Liver (tissue), 9 donors: ENCODE results near the gene TXN. TPM values are rescaled to one million over a fixed set of nuclear protein-coding genes. Genes with fewer than 3 reads are reported as not detected.

Source experiments
- DNase-seq: peaks from one replicate; pipeline ENCODE4 v3.0.0-alpha.2; 2017; ENCODE audit warnings: low spot score
- H3K27ac ChIP-seq, 2 donors: one replicate each; pipeline ENCODE4 v1.7.0; 2013; ENCODE audit warnings: inconsistent platforms in 2 of 2, low read length in 2 of 2, control low read depth in 1 of 2, low read depth in 1 of 2, mild to moderate bottlenecking in 1 of 2
- H3K27me3 ChIP-seq, 4 donors: one replicate each; pipeline versions ENCODE4 v1.6.1 to v1.7.0; 2013; ENCODE audit warnings: low read length in 3 of 4, inconsistent platforms in 1 of 4, mild to moderate bottlenecking in 1 of 4, moderate library complexity in 1 of 4; ENCODE audit not compliant: control insufficient read depth in 4 of 4, insufficient read depth in 4 of 4
- H3K36me3 ChIP-seq, 4 donors: one replicate each; pipeline versions ENCODE4 v1.6.1 to v1.7.0; 2013; ENCODE audit warnings: low read length in 3 of 4, mild to moderate bottlenecking in 3 of 4, low read depth in 1 of 4, moderate library complexity in 1 of 4; ENCODE audit not compliant: control insufficient read depth in 4 of 4, insufficient read depth in 3 of 4
- H3K4me1 ChIP-seq, 4 donors: one replicate each; pipeline versions ENCODE4 v1.6.1 to v1.7.0; 2013; ENCODE audit warnings: low read length in 3 of 4, mild to moderate bottlenecking in 3 of 4, moderate library complexity in 1 of 4; ENCODE audit not compliant: control insufficient read depth in 4 of 4, insufficient read depth in 4 of 4
- H3K4me3 ChIP-seq, 3 donors: one replicate each; pipeline versions ENCODE4 v1.6.1 to v1.7.0; 2013; ENCODE audit warnings: low read length in 3 of 3, control low read depth in 1 of 3, low read depth in 1 of 3, mild to moderate bottlenecking in 1 of 3
- H3K9ac ChIP-seq, 2 donors: one replicate each; pipeline ENCODE4 v1.7.0; 2013; ENCODE audit warnings: low read length in 2 of 2, mild to moderate bottlenecking in 2 of 2, moderate library complexity in 2 of 2, control low read depth in 1 of 2, low read depth in 1 of 2
- H3K9me3 ChIP-seq, 4 donors: one replicate each; pipeline versions ENCODE4 v1.6.1 to v1.7.0; 2013; ENCODE audit warnings: low read length in 3 of 4; ENCODE audit not compliant: control insufficient read depth in 4 of 4
- EGR1 ChIP-seq, 2 donors: IDR thresholded peaks; 2 replicates each; pipeline ENCODE4 v1.6.1; 2016 to 2018; ENCODE audit warnings: antibody characterized with exemption in 2 of 2, low read depth in 2 of 2
- FOXA1 ChIP-seq: IDR thresholded peaks from 2 replicates; pipeline ENCODE4 v1.6.1; 2016; ENCODE audit warnings: antibody characterized with exemption
- FOXA2 ChIP-seq: IDR thresholded peaks from 2 replicates; pipeline ENCODE4 v1.6.1; 2016; ENCODE audit warnings: antibody characterized with exemption
- HNF4A ChIP-seq, 2 donors: conservative IDR thresholded peaks; 2 replicates each; pipeline ENCODE4 v1.6.1; 2016; ENCODE audit warnings: antibody characterized with exemption in 2 of 2, mild to moderate bottlenecking in 2 of 2
- HNF4G ChIP-seq: IDR thresholded peaks from 2 replicates; pipeline ENCODE4 v1.6.1; 2016; ENCODE audit warnings: antibody characterized with exemption
- JUND ChIP-seq, 2 donors: IDR thresholded peaks; 2 replicates each; pipeline ENCODE4 v1.6.1; 2016; ENCODE audit warnings: antibody characterized with exemption in 2 of 2
- NR2F2 ChIP-seq: IDR thresholded peaks from 2 replicates; pipeline ENCODE4 v1.6.1; 2016; ENCODE audit warnings: antibody characterized with exemption
- RAD21 ChIP-seq, 2 donors: IDR thresholded peaks; 2 replicates each; pipeline ENCODE4 v1.6.1; 2016; ENCODE audit warnings: antibody characterized with exemption in 2 of 2, mild to moderate bottlenecking in 2 of 2
- RXRA ChIP-seq, 2 donors: IDR thresholded peaks; 2 replicates each; pipeline ENCODE4 v1.6.1; 2017 to 2018; ENCODE audit warnings: antibody characterized with exemption in 2 of 2, mild to moderate bottlenecking in 1 of 2
- SP1 ChIP-seq: IDR thresholded peaks from 2 replicates; pipeline ENCODE4 v1.6.1; 2018; ENCODE audit warnings: antibody characterized with exemption, mild to moderate bottlenecking
- TAF1 ChIP-seq: conservative IDR thresholded peaks from 2 replicates; pipeline ENCODE4 v1.6.1; 2016; ENCODE audit warnings: antibody characterized with exemption, mild to moderate bottlenecking
- YY1 ChIP-seq: IDR thresholded peaks from 2 replicates; pipeline ENCODE4 v1.6.1; 2016; ENCODE audit warnings: antibody characterized with exemption, mild to moderate bottlenecking
- WGBS: extraction: QIAGEN DNeasy Blood & Tissue Kit; methylation state at CpG from one replicate; pipeline ENCODE4 v1.1.7; 2013; 5-methylcytosine and 5-hydroxymethylcytosine counted together
- polyA plus RNA-seq, 2 donors: library from polyadenylated mRNA; stranded (reverse) in 1 of 2; unstranded in 1 of 2; fragments of 200-250 nt in 1 of 2; fragments of >200 nt in 1 of 2; fragmentation: Nextera tagmentation in 1 of 2; extraction: Ambion mirVana in 1 of 2; gene quantifications; one replicate each; pipeline versions ENCODE4 v1.2.1 to v1.2.3, GENCODE V29; 2013 to 2015
- total RNA-seq, 2 donors: library from RNA; depleted of rRNA; stranded (reverse); fragments of >200 nt; gene quantifications; one replicate each; pipeline ENCODE4 v1.2.3, GENCODE V29; 2014
- TF ChIP-seq, protein P1 (sequence below): IDR thresholded peaks from 2 replicates; pipeline ENCODE4 v1.6.1; 2016; ENCODE audit warnings: antibody characterized with exemption
- TF ChIP-seq, protein P2 (sequence below): IDR thresholded peaks from 2 replicates; pipeline ENCODE4 v1.6.1; 2016; ENCODE audit warnings: antibody characterized with exemption, mild to moderate bottlenecking
- TF ChIP-seq, protein P3 (sequence below): fragments of 150-350 bp; IDR thresholded peaks from 2 replicates; pipeline ENCODE4 v1.5.1; 2017; ENCODE audit warnings: improper control_type of control experiment, low read depth, low read length; ENCODE audit not compliant: missing input control
- TF ChIP-seq, protein P4 (sequence below): IDR thresholded peaks from 2 replicates; pipeline ENCODE4 v1.6.1; 2016; ENCODE audit warnings: antibody characterized with exemption
- TF ChIP-seq, protein P5 (sequence below): IDR thresholded peaks from 2 replicates; pipeline ENCODE4 v1.6.1; 2016; ENCODE audit warnings: antibody characterized with exemption
- donor health status: healthy.
- donor health status: healthy.
- donor health status: healthy.
- donor health status: healthy.
- donor health status: healthy.

The TXN gene
- total and polyA plus RNA-seq, 4 donors, result 65.4 to 400 (median 147) TPM

DNA sequence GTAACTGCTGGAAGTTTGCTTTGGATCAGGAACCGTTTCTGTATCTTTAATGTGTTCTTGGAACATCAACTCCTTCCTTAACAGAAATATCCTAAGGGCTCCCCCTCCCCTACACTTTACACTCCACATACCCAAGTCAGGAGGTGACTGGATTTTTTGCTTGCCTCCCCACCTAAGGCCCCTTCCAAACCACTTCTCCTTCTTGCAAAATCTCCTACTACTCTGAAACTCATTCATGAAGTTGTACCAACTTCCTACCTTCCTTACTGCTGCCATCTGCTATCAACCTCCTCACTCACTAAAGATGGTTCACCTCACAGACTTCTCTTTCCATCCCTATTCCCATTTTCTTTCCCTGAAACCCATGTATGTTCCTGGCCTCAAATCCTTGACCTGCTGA is 16.1 kb downstream of the TXN start:
- TF ChIP-seq, protein P1, sequence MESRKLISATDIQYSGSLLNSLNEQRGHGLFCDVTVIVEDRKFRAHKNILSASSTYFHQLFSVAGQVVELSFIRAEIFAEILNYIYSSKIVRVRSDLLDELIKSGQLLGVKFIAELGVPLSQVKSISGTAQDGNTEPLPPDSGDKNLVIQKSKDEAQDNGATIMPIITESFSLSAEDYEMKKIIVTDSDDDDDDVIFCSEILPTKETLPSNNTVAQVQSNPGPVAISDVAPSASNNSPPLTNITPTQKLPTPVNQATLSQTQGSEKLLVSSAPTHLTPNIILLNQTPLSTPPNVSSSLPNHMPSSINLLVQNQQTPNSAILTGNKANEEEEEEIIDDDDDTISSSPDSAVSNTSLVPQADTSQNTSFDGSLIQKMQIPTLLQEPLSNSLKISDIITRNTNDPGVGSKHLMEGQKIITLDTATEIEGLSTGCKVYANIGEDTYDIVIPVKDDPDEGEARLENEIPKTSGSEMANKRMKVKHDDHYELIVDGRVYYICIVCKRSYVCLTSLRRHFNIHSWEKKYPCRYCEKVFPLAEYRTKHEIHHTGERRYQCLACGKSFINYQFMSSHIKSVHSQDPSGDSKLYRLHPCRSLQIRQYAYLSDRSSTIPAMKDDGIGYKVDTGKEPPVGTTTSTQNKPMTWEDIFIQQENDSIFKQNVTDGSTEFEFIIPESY, result no peak
- no peak for TF ChIP-seq HNF4G
- no peak for TF ChIP-seq SP1
- TF ChIP-seq TAF1, result no peak
- TF ChIP-seq, protein P2, sequence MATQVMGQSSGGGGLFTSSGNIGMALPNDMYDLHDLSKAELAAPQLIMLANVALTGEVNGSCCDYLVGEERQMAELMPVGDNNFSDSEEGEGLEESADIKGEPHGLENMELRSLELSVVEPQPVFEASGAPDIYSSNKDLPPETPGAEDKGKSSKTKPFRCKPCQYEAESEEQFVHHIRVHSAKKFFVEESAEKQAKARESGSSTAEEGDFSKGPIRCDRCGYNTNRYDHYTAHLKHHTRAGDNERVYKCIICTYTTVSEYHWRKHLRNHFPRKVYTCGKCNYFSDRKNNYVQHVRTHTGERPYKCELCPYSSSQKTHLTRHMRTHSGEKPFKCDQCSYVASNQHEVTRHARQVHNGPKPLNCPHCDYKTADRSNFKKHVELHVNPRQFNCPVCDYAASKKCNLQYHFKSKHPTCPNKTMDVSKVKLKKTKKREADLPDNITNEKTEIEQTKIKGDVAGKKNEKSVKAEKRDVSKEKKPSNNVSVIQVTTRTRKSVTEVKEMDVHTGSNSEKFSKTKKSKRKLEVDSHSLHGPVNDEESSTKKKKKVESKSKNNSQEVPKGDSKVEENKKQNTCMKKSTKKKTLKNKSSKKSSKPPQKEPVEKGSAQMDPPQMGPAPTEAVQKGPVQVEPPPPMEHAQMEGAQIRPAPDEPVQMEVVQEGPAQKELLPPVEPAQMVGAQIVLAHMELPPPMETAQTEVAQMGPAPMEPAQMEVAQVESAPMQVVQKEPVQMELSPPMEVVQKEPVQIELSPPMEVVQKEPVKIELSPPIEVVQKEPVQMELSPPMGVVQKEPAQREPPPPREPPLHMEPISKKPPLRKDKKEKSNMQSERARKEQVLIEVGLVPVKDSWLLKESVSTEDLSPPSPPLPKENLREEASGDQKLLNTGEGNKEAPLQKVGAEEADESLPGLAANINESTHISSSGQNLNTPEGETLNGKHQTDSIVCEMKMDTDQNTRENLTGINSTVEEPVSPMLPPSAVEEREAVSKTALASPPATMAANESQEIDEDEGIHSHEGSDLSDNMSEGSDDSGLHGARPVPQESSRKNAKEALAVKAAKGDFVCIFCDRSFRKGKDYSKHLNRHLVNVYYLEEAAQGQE, result no peak
- no peak for TF ChIP-seq RAD21 (IDR thresholded peaks at IDR 0.05)
- TF ChIP-seq HNF4A (conservative IDR thresholded peaks at IDR 0.05), result no peak
- TF ChIP-seq FOXA1, result no peak
- TF ChIP-seq JUND (IDR thresholded peaks at IDR 0.05), result no peak
- no peak for TF ChIP-seq NR2F2
- TF ChIP-seq, protein P3, sequence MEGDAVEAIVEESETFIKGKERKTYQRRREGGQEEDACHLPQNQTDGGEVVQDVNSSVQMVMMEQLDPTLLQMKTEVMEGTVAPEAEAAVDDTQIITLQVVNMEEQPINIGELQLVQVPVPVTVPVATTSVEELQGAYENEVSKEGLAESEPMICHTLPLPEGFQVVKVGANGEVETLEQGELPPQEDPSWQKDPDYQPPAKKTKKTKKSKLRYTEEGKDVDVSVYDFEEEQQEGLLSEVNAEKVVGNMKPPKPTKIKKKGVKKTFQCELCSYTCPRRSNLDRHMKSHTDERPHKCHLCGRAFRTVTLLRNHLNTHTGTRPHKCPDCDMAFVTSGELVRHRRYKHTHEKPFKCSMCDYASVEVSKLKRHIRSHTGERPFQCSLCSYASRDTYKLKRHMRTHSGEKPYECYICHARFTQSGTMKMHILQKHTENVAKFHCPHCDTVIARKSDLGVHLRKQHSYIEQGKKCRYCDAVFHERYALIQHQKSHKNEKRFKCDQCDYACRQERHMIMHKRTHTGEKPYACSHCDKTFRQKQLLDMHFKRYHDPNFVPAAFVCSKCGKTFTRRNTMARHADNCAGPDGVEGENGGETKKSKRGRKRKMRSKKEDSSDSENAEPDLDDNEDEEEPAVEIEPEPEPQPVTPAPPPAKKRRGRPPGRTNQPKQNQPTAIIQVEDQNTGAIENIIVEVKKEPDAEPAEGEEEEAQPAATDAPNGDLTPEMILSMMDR, result no peak
- no peak for TF ChIP-seq YY1
- no peak for TF ChIP-seq FOXA2
- TF ChIP-seq, protein P4, sequence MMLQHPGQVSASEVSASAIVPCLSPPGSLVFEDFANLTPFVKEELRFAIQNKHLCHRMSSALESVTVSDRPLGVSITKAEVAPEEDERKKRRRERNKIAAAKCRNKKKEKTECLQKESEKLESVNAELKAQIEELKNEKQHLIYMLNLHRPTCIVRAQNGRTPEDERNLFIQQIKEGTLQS, result no peak
- TF ChIP-seq, protein P5, sequence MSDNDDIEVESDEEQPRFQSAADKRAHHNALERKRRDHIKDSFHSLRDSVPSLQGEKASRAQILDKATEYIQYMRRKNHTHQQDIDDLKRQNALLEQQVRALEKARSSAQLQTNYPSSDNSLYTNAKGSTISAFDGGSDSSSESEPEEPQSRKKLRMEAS, result no peak
- DNase-seq, result no peak
- Histone ChIP-seq H3K27ac (no peak overlapping the region), H3K4me3 (no peak overlapping the region), H3K27me3 (no peaks in the 10 kb centered on the region), H3K36me3 (peaks cover 0 to 10% (median 7%) of the 10 kb centered on the region in 4 donors), H3K9me3 (no peaks in the 10 kb centered on the region), H3K9ac (no peak overlapping the region), H3K4me1 (peaks cover 0 to 5% (median 4%) of the 10 kb centered on the region in 4 donors)
- 44% methylated on average over 1 of the region's 1 CpG for WGBS

DNA sequence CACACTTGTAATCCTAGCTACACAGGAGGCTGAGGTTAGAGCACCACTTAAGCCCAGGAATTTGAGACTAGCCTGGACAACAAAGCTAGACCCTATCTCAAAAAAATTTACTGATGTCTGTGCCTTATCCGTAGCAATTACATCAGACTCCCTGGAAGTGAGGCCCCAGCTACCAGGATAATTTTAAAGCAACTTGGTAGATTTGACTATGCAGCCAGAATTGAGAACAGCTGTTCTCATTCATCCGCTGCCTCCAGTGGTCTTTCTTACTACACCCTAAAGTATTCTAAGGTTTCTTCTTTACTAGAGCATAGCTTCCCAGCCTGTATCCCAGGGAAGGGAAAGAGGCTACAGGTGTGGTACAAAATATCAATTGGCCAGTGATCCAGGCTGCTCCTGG is 28.0 kb downstream of the TXN start:
- 93% methylated on average over 2 of the region's 2 CpGs for whole genome bisulfite sequencing
- no peak overlapping the region for H3K9ac ChIP-seq
- no peak overlapping the region for H3K4me3 ChIP-seq
- TF ChIP-seq JUND (IDR thresholded peaks at IDR 0.05), result no peak
- no peak for TF ChIP-seq TAF1
- no peak for TF ChIP-seq SP1
- TF ChIP-seq, protein P3, result no peak
- TF ChIP-seq NR2F2, result no peak
- TF ChIP-seq, protein P4, result no peak
- TF ChIP-seq, protein P1, result no peak
- TF ChIP-seq RXRA (IDR thresholded peaks at IDR 0.05), result no peak
- TF ChIP-seq FOXA1, result no peak
- TF ChIP-seq EGR1 (IDR thresholded peaks at IDR 0.05; ENCODE audit: low read depth in 2 of 2), result no peak
- no peak for TF ChIP-seq YY1

More for the DNA sequence above, 28.0 kb downstream of the TXN start:
- no peak overlapping the region for H3K27ac ChIP-seq
- no peaks in the 10 kb centered on the region for H3K9me3 ChIP-seq
- no peaks in the 10 kb centered on the region for H3K27me3 ChIP-seq
- no peak for DNase-seq
- no peaks in the 10 kb centered on the region for H3K36me3 ChIP-seq
- H3K4me1 ChIP-seq, result no peaks in the 10 kb centered on the region
